Measurements from ENCODE around the gene CYP2C19.

CYP2C19 gene

GRCh38 chr10:94846204-94846603 is 83.7 kb downstream of the CYP2C19 start:
- no peak overlapping the region for H3K9ac ChIP-seq
- no peaks in the 10 kb centered on the region for H3K36me3 ChIP-seq (ENCODE audit: control insufficient read depth, insufficient read depth, low read length)
- no peak overlapping the region for H3K4me2 ChIP-seq (ENCODE audit: low read length)
- H3K4me1 ChIP-seq, result no peaks in the 10 kb centered on the region
- H3K9me3 ChIP-seq (ENCODE audit: control insufficient read depth, low read length), result no peaks in the 10 kb centered on the region
- TF ChIP-seq CTCF (IDR thresholded peaks at IDR 0.05), result no peak
- no peak overlapping the region for H3K4me3 ChIP-seq (ENCODE audit: low read depth, low read length)
- H3K27me3 ChIP-seq (ENCODE audit: control insufficient read depth, insufficient read depth, low read length), result no peaks in the 10 kb centered on the region
- no peak overlapping the region for H3K27ac ChIP-seq
- H3K79me2 ChIP-seq, result no peaks in the 10 kb centered on the region
- H2AFZ ChIP-seq, result no peak overlapping the region

- TF ChIP-seq CTCF (IDR thresholded peaks at IDR 0.05), result no peak
- no peak overlapping the region for H3K4me2 ChIP-seq (ENCODE audit: low read length)
- H3K4me1 ChIP-seq, result no peaks in the 10 kb centered on the region
- H3K36me3 ChIP-seq (ENCODE audit: control insufficient read depth, insufficient read depth, low read length), result no peaks in the 10 kb centered on the region
- no peak overlapping the region for H3K9ac ChIP-seq
- H3K4me3 ChIP-seq (ENCODE audit: low read depth, low read length), result no peak overlapping the region
- H3K79me2 ChIP-seq, result no peaks in the 10 kb centered on the region
- H2AFZ ChIP-seq, result no peak overlapping the region
- no peaks in the 10 kb centered on the region for H3K27me3 ChIP-seq (ENCODE audit: control insufficient read depth, insufficient read depth, low read length)
- no peaks in the 10 kb centered on the region for H3K9me3 ChIP-seq (ENCODE audit: control insufficient read depth, low read length)
- no peak overlapping the region for H3K27ac ChIP-seq
Observed at GRCh38 chr10:94850766-94851165, 88.3 kb downstream of the CYP2C19 start.

GRCh38 chr10:94851263-94851662 is 88.8 kb downstream of the CYP2C19 start:
- no peaks in the 10 kb centered on the region for H3K36me3 ChIP-seq (ENCODE audit: control insufficient read depth, insufficient read depth, low read length)
- no peak overlapping the region for H3K4me3 ChIP-seq (ENCODE audit: low read depth, low read length)
- no peak overlapping the region for H3K27ac ChIP-seq
- no peaks in the 10 kb centered on the region for H3K27me3 ChIP-seq (ENCODE audit: control insufficient read depth, insufficient read depth, low read length)
- no peak overlapping the region for H3K4me2 ChIP-seq (ENCODE audit: low read length)
- TF ChIP-seq CTCF (IDR thresholded peaks at IDR 0.05), result no peak
- no peaks in the 10 kb centered on the region for H3K4me1 ChIP-seq
- no peak overlapping the region for H2AFZ ChIP-seq
- H3K9ac ChIP-seq, result no peak overlapping the region
- no peaks in the 10 kb centered on the region for H3K79me2 ChIP-seq
- H3K9me3 ChIP-seq (ENCODE audit: control insufficient read depth, low read length), result no peaks in the 10 kb centered on the region

GRCh38 chr10:94852438-94852837 is 90.0 kb downstream of the CYP2C19 start:
- H3K27me3 ChIP-seq (ENCODE audit: control insufficient read depth, insufficient read depth, low read length), result no peaks in the 10 kb centered on the region
- H3K4me1 ChIP-seq, result no peaks in the 10 kb centered on the region

More at GRCh38 chr10:94852438-94852837, 90.0 kb downstream of the CYP2C19 start:
- Histone ChIP-seq H3K9me3 (ENCODE audit: control insufficient read depth, low read length) (no peaks in the 10 kb centered on the region), H3K4me2 (ENCODE audit: low read length) (no peak overlapping the region), H3K9ac (no peak overlapping the region), H2AFZ (no peak overlapping the region), H3K36me3 (ENCODE audit: control insufficient read depth, insufficient read depth, low read length) (no peaks in the 10 kb centered on the region), H3K27ac (no peak overlapping the region), H3K79me2 (no peaks in the 10 kb centered on the region), H3K4me3 (ENCODE audit: low read depth, low read length) (no peak overlapping the region)
- no peak for TF ChIP-seq CTCF (IDR thresholded peaks at IDR 0.05)
